HG03432 (cell line): ENCODE data around the gene CDH2.
"Not testable (repeated sequence)": the region's sequence is repeated elsewhere in the genome, so short reads cannot be mapped to it uniquely, and the experiment has no call there.

Experiments
- ATAC-seq: cut with Tn5 transposase; IDR thresholded peaks from one replicate; pipeline ENCODE4 v1.9.1; 2021; ENCODE audit warnings: mild to moderate bottlenecking, moderate library complexity; ENCODE audit not compliant: unreplicated experiment

CDH2 gene

DNA sequence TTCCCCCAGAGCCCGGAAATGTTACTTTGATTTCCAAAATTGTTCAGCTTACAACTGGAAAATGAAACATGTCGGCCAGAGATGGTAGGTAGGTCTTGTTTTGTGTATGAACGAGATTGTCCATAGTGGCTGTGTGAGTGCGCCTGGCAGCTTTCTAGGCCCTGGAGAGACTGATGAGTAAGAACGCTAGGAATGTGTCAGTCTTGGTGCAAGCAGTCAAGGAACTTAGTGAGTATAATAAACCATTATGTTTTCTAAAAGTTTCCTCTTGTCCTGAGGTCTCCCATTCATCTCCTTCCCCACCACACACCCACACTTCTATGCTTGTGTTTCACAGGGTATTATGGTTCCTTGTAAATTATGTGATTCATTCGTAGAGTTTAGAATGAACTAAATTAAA lies 234.2 kb downstream of the CDH2 start:
- no peak for ATAC-seq

DNA sequence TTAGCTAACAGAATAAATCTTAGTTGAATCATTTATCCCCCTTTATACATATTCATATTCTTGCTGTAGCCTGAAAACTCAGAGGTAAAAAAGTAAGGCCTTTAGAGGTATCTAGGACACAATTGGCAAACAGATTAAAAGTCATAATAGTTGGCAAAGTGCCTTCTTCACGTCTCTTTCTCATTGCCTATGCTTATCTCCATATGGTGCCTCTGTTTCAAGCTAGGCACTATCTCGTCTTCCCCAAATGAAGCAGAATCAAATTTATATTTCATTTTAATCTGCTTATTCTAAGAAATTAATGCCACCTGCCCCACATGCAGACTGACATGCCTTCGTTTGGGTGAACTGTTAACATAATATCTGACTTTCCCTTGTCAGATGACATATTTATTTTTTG lies 245.4 kb downstream of the CDH2 start:
- no peak for ATAC-seq

DNA sequence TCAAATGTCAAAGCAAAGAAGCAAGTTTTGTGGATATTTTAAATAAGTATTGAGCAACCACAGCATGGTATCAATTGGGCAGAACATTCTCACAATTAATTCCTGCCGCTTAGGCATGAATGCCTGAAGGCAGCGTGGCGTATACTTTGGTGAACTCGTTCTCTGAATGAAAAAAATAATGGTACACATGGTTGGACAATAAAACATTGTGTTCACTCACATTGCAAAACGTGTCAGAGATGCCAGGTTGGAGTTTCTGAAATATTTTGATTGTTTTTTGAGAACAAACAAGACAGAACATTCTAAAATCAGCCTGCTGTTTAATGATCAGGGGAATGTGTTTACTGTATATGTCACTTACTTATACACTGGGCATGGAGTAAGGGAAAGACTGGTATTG lies 254.2 kb downstream of the CDH2 start:
- ATAC-seq, result no peak

DNA sequence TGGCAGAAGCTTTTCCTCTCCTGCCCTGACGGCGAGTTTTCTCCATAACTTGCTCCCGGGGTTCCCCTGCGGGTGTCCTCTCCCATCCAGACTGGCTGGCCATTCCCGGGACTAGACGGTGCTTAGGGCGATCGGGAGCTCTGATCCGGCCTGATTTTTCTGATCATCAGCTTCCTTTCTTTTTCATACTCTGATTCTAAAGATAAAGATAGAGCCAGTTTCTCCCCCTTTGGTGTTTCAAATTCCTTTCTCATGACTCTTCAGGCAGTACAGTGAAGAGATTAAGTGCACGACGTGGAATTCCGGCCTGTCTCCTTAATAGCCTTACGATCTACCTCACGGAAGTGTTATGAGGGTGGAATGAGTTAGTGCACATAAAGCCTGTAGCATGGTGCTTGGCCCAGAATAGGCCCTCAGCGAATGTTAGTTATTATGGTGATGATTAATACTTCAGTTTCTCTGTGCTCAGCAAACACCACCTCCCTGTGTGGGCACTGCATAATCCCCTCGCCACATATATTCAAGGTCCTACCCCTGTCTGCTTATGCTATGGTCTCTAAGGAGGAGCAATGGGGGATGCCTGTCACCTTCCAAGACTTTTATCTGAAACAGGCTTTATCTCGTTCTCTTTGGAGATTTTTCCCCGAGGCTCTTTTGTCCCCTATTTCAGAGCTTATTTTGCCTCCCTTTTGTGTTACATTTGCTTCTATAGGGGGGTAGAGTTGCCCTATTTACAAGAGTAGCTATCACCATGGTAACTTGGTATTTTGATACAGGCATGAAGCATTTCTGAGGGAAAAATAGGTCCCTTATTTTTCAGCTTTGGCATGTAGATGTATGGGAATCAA lies 254.8 kb downstream of the CDH2 start:
- ATAC-seq, result no peak

DNA sequence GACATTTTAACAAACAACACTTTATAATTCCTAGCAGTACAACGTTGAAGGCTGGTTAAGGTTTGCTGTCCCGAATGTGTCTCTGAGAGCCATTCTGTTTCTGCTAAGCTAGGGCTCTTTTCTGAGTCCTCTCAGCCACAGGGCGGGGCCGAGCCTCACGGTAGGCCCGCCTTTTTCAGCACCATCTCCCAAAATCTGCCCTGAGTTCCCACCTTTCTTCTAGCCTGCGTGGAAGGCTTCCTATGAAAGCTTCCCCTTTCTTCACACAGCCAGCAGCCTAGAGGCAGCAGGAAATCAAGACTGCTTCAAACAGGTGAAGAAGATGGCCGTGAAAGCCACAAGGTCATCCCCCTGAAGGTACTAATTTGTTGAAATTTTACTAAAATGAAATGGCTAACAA lies 255.5 kb downstream of the CDH2 start:
- no peak for ATAC-seq

DNA sequence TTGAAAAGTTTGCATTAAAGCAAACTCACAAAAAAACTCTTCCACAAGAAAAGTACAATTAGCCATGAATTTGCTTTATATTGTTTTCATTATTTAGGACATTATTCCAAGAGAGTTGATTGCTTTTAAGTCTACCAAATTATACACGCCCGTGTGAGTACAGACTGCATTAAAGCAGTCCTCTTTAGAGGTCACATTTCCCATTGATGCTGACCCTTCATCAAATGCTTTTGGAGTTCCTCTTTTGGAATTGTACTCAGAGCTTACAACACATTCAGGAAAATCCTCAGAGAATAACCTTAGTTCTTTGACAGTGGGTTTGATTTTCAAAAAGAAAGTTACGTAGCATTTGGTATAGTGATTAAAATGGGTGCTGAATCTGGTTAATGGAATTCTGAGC lies 256.1 kb downstream of the CDH2 start:
- no peak for ATAC-seq

DNA sequence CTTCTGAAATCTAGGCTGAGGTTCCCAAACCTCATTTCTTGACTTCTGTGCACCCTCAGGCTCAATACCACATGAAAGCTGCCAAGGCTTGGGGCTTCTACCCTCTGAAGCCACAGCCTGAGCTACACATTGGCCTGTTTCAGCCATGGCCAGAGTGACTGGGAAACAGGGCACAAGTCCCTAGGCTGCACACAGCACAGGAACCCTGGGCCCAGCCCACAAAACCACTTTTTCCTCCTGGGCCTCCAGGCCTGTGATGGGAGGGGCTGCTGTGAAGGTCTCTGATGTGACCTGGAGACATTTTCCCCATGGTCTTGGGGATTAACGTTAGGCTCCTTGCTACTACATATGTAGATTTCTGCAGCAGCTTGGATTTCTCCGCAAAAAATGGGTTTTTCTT lies 270.7 kb downstream of the CDH2 start:
- not testable (repeated sequence) for ATAC-seq

DNA sequence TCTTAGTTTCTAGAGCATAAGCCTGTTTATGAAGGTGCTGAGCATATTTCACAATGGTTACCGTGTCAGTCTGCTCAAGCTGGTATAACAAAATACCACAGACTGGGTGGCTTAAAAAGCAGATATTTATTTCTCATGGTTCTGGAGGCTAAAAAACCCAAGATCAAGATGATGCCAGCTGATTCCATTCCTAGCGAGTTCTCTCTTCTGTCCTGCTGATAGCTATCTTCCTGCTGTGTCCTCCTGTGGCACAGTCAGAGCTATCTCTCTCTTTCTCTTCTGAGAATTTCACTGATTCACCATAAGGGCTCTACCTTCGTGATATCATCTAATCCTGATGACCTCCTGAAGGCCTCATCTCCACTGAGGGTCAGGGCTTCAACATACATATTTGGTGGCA lies 273.0 kb downstream of the CDH2 start:
- ATAC-seq, result no peak

DNA sequence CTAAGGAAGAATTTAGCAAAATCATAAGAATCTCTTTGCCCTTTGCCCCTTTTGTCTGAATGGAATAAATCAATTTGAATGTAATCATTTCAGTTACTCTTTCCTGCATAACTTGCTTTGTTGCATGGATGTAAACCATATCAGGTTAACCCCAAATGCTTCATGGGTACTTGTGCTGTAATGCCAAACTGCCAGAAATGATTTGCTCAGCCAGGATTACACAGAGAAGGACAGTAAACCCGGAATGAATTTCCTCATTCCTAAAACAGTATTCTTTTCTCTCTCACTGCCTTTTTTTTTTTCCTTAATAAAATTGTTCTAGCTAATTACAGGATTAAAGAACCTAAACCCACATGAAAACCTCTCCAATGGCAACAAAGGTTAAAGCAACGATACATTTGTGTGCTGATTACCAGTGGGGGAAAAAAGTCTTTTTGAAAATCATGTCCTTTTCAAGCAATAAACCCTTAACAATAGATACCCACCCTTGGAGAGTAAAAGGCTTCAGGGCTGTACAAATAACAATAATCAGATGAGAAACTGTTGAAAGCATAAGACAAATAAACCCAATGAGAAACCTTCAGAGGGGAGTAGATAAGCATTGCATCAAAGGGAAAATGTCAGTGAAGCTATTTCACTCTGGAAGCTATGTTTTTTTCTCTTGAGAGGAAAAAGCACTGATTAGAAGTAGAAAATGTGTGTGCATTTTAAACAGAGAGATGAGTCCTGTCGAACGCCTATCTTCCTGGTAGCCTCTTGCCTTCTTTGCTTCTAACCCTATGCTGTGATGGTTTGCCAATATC lies 275.3 kb downstream of the CDH2 start:
- ATAC-seq, result no peak
